H9 (cell line): ENCODE measurements around the gene NPDC1. TPM values are rescaled to one million over a fixed set of nuclear protein-coding genes. Genes with fewer than 3 reads are reported as not detected.

Source experiments
- DNase-seq: peaks from one replicate; pipeline ENCODE4 v3.0.0-alpha.2; 2017
- H2AFZ ChIP-seq: one replicate; pipeline ENCODE4 v1.6.1; 2013; ENCODE audit warnings: mild to moderate bottlenecking, low read length, control low read depth, moderate library complexity
- H2AK5ac ChIP-seq: 2 replicates; pipeline ENCODE4 v1.6.1; 2013; ENCODE audit warnings: low read length, control low read depth, mixed read lengths; ENCODE audit not compliant: insufficient read length
- H2BK120ac ChIP-seq: one replicate; pipeline ENCODE4 v1.6.1; 2013; ENCODE audit warnings: low read depth, mild to moderate bottlenecking, low read length, control low read depth, inconsistent platforms; ENCODE audit not compliant: poor library complexity, severe bottlenecking
- H2BK12ac ChIP-seq: 2 replicates; pipeline ENCODE4 v1.6.1; 2013; ENCODE audit warnings: low read length, control low read depth, mixed read lengths, low read depth; ENCODE audit not compliant: insufficient read length
- H2BK15ac ChIP-seq: 2 replicates; pipeline ENCODE4 v1.6.1; 2013; ENCODE audit warnings: low read depth, low read length, control low read depth
- H2BK20ac ChIP-seq: one replicate; pipeline ENCODE4 v1.6.1; 2013; ENCODE audit warnings: low read depth, mild to moderate bottlenecking, low read length, control low read depth, inconsistent platforms; ENCODE audit not compliant: poor library complexity, severe bottlenecking
- H2BK5ac ChIP-seq: 2 replicates; pipeline ENCODE4 v1.6.1; 2013; ENCODE audit warnings: low read length, control low read depth, mixed read lengths; ENCODE audit not compliant: insufficient read length
- H3K14ac ChIP-seq: 2 replicates; pipeline ENCODE4 v1.6.1; 2013; ENCODE audit warnings: low read length, control low read depth; ENCODE audit not compliant: insufficient read depth
- H3K18ac ChIP-seq: 2 replicates; pipeline ENCODE4 v1.6.1; 2013; ENCODE audit warnings: low read depth, mild to moderate bottlenecking, mixed read lengths, low read length, control low read depth; ENCODE audit not compliant: insufficient read length
- H3K23ac ChIP-seq: 2 replicates; pipeline ENCODE4 v1.6.1; 2013; ENCODE audit warnings: low read length, control low read depth, mixed read lengths, low read depth; ENCODE audit not compliant: insufficient read length
- H3K23me2 ChIP-seq: 2 replicates; pipeline ENCODE4 v1.6.1; 2013; ENCODE audit warnings: low read depth, mild to moderate bottlenecking, mixed read lengths, low read length, control low read depth; ENCODE audit not compliant: insufficient read length, poor library complexity, severe bottlenecking
- H3K27ac ChIP-seq: 2 replicates; pipeline ENCODE4 v1.5.1; 2013; ENCODE audit warnings: low read length, control low read depth, mixed read lengths, low read depth; ENCODE audit not compliant: insufficient read length
- H3K27me3 ChIP-seq: 2 replicates; pipeline ENCODE4 v1.6.1; 2013; ENCODE audit warnings: low read length, control low read depth, inconsistent platforms; ENCODE audit not compliant: insufficient read depth
- H3K4ac ChIP-seq: 2 replicates; pipeline ENCODE4 v1.6.1; 2013; ENCODE audit warnings: low read depth, mild to moderate bottlenecking, control low read depth, inconsistent platforms, low read length, moderate library complexity
- H3K4me1 ChIP-seq: 2 replicates; pipeline ENCODE4 v1.6.1; 2013; ENCODE audit warnings: low read length, control low read depth, inconsistent platforms; ENCODE audit not compliant: insufficient read depth
- H3K4me2 ChIP-seq: 2 replicates; pipeline ENCODE4 v1.6.1; 2013; ENCODE audit warnings: low read length, control low read depth, mixed read lengths; ENCODE audit not compliant: insufficient read length, insufficient read depth
- H3K56ac ChIP-seq: 2 replicates; pipeline ENCODE4 v1.6.1; 2013; ENCODE audit warnings: low read depth, mild to moderate bottlenecking, mixed read lengths, low read length, control low read depth; ENCODE audit not compliant: insufficient read length
- H3K79me1 ChIP-seq: 2 replicates; pipeline ENCODE4 v1.6.1; 2013; ENCODE audit warnings: low read depth, mild to moderate bottlenecking, moderate library complexity, low read length, control low read depth, inconsistent platforms; ENCODE audit not compliant: insufficient read depth, poor library complexity, severe bottlenecking
- H3K79me2 ChIP-seq: 2 replicates; pipeline ENCODE4 v1.6.1; 2013; ENCODE audit warnings: low read length, control low read depth, inconsistent platforms; ENCODE audit not compliant: insufficient read depth
- H3K9ac ChIP-seq: 2 replicates; pipeline ENCODE4 v1.6.1; 2013; ENCODE audit warnings: low read length, control low read depth, mixed read lengths; ENCODE audit not compliant: insufficient read length; ENCODE audit errors: extremely low read depth
- H3K9me3 ChIP-seq: one replicate; pipeline ENCODE4 v1.6.1; 2013; ENCODE audit warnings: low read depth, low read length, inconsistent platforms; ENCODE audit not compliant: control insufficient read depth
- H3T11ph ChIP-seq: one replicate; pipeline ENCODE4 v1.6.1; 2013; ENCODE audit warnings: mild to moderate bottlenecking, low read length, control low read depth, inconsistent platforms
- H4K20me1 ChIP-seq: one replicate; pipeline ENCODE4 v1.6.1; 2013; ENCODE audit not compliant: control insufficient read depth, insufficient read length, insufficient read depth
- H4K5ac ChIP-seq: 2 replicates; pipeline ENCODE4 v1.6.1; 2013; ENCODE audit warnings: low read depth, mild to moderate bottlenecking, mixed read lengths, low read length, control low read depth; ENCODE audit not compliant: insufficient read length
- H4K8ac ChIP-seq: replicated peaks from 2 replicates; pipeline ENCODE4 v1.6.1; 2013; ENCODE audit warnings: low read length, control low read depth, mixed read lengths, low read depth; ENCODE audit not compliant: insufficient read length
- H4K91ac ChIP-seq: 2 replicates; pipeline ENCODE4 v1.6.1; 2013; ENCODE audit warnings: low read depth, mild to moderate bottlenecking, moderate library complexity, mixed read lengths, low read length, control low read depth; ENCODE audit not compliant: insufficient read length
- H3K27ac Mint-ChIP-seq, 3 experiments: 2 replicates in 2 of 3; 3 replicates in 1 of 3; pipeline ENCODE4 v1.8.0; 2020 to 2021; ENCODE audit warnings: mixed read lengths in 3 of 3, mild to moderate bottlenecking in 1 of 3, moderate library complexity in 1 of 3
- H3K27me3 Mint-ChIP-seq: 2 replicates; pipeline ENCODE4 v1.8.0; 2021; ENCODE audit warnings: low read depth, mild to moderate bottlenecking, moderate library complexity, mixed read lengths
- H3K36me3 Mint-ChIP-seq, 3 experiments: 2 replicates in 2 of 3; 3 replicates in 1 of 3; pipeline ENCODE4 v1.8.0; 2020 to 2021; ENCODE audit warnings: low read depth in 3 of 3, mixed read lengths in 3 of 3; ENCODE audit not compliant: insufficient read depth in 1 of 3
- H3K4me1 Mint-ChIP-seq, 2 experiments: 2 replicates each; pipeline ENCODE4 v1.8.0; 2020; ENCODE audit warnings: mixed read lengths in 2 of 2
- H3K4me3 Mint-ChIP-seq, 2 experiments: 2 replicates in 1 of 2; 3 replicates in 1 of 2; pipeline ENCODE4 v1.8.0; 2020 to 2021; ENCODE audit warnings: mild to moderate bottlenecking in 2 of 2, mixed read lengths in 2 of 2, moderate library complexity in 1 of 2
- H3K9me3 Mint-ChIP-seq, 2 experiments: 2 replicates in 1 of 2; 3 replicates in 1 of 2; pipeline ENCODE4 v1.8.0; 2020; ENCODE audit warnings: mild to moderate bottlenecking in 2 of 2, mixed read lengths in 2 of 2, moderate library complexity in 1 of 2
- CTCF ChIP-seq: fragments of 200-600 bp; sonication (generic); conservative IDR thresholded peaks from 3 replicates; pipeline ENCODE4 v1.8.0; 2021; ENCODE audit warnings: antibody characterized with exemption, mild to moderate bottlenecking
- WGBS: extraction: QIAGEN DNeasy Blood & Tissue Kit; methylation state at CpG from one replicate; pipeline ENCODE4 v1.1.7; 2013; ENCODE audit warnings: missing lambda C conversion rate, low lambda C conversion rate, mixed read lengths; ENCODE audit not compliant: insufficient read length; ENCODE audit errors: extremely low coverage; 5-methylcytosine and 5-hydroxymethylcytosine counted together
- total RNA-seq: library from RNA; stranded (reverse); gene quantifications from 2 replicates; pipeline ENCODE4 v1.2.1, GENCODE V29; 2021

Gene NPDC1
- total RNA-seq, 1 experiment from 2014 or later = 57.6 TPM

DNA sequence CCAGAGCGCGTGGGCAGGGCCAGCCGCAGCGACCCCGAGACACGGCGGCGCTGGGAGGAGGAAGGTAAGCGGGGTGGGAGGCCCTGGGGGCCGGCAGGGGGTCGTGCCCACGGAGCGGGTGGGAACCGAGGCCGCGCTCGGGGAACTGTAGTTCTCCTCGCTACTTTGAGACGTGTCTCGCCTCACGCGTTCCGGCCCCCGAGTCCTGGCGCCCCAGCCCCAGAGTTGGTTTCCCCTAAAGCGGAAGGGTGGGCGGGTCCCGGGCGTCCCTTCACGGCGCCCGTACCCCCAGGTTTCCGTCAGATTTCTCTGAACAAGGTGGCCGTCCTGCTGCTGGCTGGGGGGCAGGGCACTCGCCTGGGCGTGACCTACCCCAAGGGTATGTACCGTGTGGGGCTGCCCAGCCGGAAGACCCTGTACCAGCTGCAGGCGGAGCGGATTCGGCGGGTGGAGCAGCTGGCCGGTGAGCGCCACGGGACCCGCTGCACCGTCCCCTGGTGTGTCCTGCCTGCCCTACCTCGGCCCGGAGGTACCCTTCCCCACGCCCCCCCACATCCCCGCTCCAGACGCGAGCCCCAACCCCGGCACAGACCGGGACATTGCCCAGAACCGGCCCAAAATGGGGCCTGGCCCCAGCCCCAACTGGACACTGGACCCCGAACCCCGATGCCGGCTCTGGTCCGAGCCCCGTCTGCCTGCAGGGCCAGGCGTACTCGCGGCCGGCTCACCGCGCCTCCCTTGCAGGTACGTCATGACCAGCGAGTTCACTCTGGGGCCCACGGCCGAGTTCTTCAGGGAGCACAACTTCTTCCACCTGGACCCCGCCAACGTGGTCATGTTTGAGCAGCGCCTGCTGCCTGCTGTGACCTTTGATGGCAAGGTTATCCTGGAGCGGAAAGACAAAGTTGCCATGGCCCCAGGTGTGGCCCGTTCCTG, 32.0 kb upstream of the NPDC1 start:
- WGBS = no CpG with 5 or more reads among the region's 76 CpGs
- H2BK20ac ChIP-seq = no peak overlapping the region
- peak overlapping the region; percentile 60 to 76 for H3K4me3 Mint-ChIP-seq

More for the DNA sequence above, 32.0 kb upstream of the NPDC1 start:
- no peak overlapping the region for H2AK5ac ChIP-seq
- H3K27ac ChIP-seq = no peak overlapping the region
- H4K91ac ChIP-seq = no peak overlapping the region
- Mint-ChIP-seq H3K4me1 (peaks cover 11 to 22% of the 10 kb centered on the region in 2 experiments), H3K27me3 (peaks cover 47% of the 10 kb centered on the region), H3K27ac (no peak overlapping the region), H3K36me3 (no peaks in the 10 kb centered on the region; a peak in 1 of 7 replicates), H3K9me3 (no peaks in the 10 kb centered on the region; a peak in 1 of 5 replicates)
- H4K8ac ChIP-seq = no peak overlapping the region
- peak overlapping the region; percentile 77 for H3K4me2 ChIP-seq
- H2AFZ ChIP-seq = no peak overlapping the region
- H3K9ac ChIP-seq = no peak overlapping the region
- H3K18ac ChIP-seq = no peak overlapping the region
- TF ChIP-seq CTCF = no peak
- H4K20me1 ChIP-seq = peaks cover 3% of the 10 kb centered on the region
- peaks cover 7% of the 10 kb centered on the region; the same call in 1 of the 2 replicates for H3K27me3 ChIP-seq
- no peaks in the 10 kb centered on the region for H3K9me3 ChIP-seq
- H2BK120ac ChIP-seq = no peak overlapping the region
- H3K4ac ChIP-seq = no peak overlapping the region
- H3K4me1 ChIP-seq = peaks cover 3% of the 10 kb centered on the region; the same call in 1 of the 2 replicates
- H3K14ac ChIP-seq = no peak overlapping the region
- H2BK5ac ChIP-seq = no peak overlapping the region
- no peaks in the 10 kb centered on the region for H3K79me1 ChIP-seq
- no peak overlapping the region for H4K5ac ChIP-seq
- no peak for DNase-seq
- peaks cover 17% of the 10 kb centered on the region for H3K23me2 ChIP-seq
- no peak overlapping the region for H3K56ac ChIP-seq
- H3K23ac ChIP-seq = no peak overlapping the region
- H2BK15ac ChIP-seq = no peak overlapping the region
- H3K79me2 ChIP-seq = no peaks in the 10 kb centered on the region
- H3T11ph ChIP-seq = no peak overlapping the region
- H2BK12ac ChIP-seq = no peak overlapping the region
